KOPT-K1 (cell line): ENCODE measurements around the gene TUBGCP6.

Experiments
- H3K27ac ChIP-seq: fragments of 200-600 bp; sonication (generic); 2 replicates; pipeline ENCODE4 v1.5.1; 2016; ENCODE audit warnings: antibody characterized with exemption, mild to moderate bottlenecking, low read depth, low read length; ENCODE audit not compliant: poor library complexity, severe bottlenecking
- H3K36me3 ChIP-seq: fragments of 200-600 bp; sonication (generic); 2 replicates; pipeline ENCODE4 v1.5.1; 2017; ENCODE audit warnings: antibody characterized with exemption, mild to moderate bottlenecking, low read length, moderate library complexity; ENCODE audit not compliant: insufficient read depth
- H3K9me3 ChIP-seq: fragments of 200-600 bp; sonication (generic); 2 replicates; pipeline ENCODE4 v1.5.1; 2017; ENCODE audit warnings: antibody characterized with exemption, low read length, mild to moderate bottlenecking; ENCODE audit not compliant: insufficient read depth, poor library complexity, severe bottlenecking

The TUBGCP6 gene

GRCh38 chr22:50252082-50253045 lies 7.5 kb upstream of the TUBGCP6 start:
- H3K27ac ChIP-seq, result no peak overlapping the region
- H3K36me3 ChIP-seq, result peaks cover 8% of the 10 kb centered on the region; the same call in 1 of the 2 replicates
- H3K9me3 ChIP-seq, result no peaks in the 10 kb centered on the region

GRCh38 chr22:50251477-50252081 lies 6.8 kb upstream of the TUBGCP6 start:
- H3K27ac ChIP-seq, result no peak overlapping the region

GRCh38 chr22:50250555-50251476 lies 6.0 kb upstream of the TUBGCP6 start, which contains the start of gene HDAC10:
Gene HDAC10, minus strand, starts transcription at chr22:50251265. Its CDS starts 233 bp downstream, at chr22:50251032.
- H3K9me3 ChIP-seq, result no peaks in the 10 kb centered on the region
- peaks cover 23% of the 10 kb centered on the region for H3K36me3 ChIP-seq
- peak within 1 kb of the TSS; percentile 53 for H3K27ac ChIP-seq

More at GRCh38 chr22:50251477-50252081, 6.8 kb upstream of the TUBGCP6 start:
- Histone ChIP-seq H3K36me3 (peaks cover 16% of the 10 kb centered on the region), H3K9me3 (no peaks in the 10 kb centered on the region)

GRCh38 chr22:50250249-50250554 lies 5.4 kb upstream of the TUBGCP6 start:
- peaks cover 24% of the 10 kb centered on the region for H3K36me3 ChIP-seq
- H3K27ac ChIP-seq, result peak overlapping the region; percentile 53
- no peaks in the 10 kb centered on the region for H3K9me3 ChIP-seq

GRCh38 chr22:50249341-50250248 lies 4.8 kb upstream of the TUBGCP6 start:
- H3K27ac ChIP-seq, result peak overlapping the region; percentile 53
- H3K9me3 ChIP-seq, result no peaks in the 10 kb centered on the region
- H3K36me3 ChIP-seq, result peaks cover 24% of the 10 kb centered on the region

- Histone ChIP-seq H3K9me3 (no peaks in the 10 kb centered on the region), H3K36me3 (peaks cover 24% of the 10 kb centered on the region), H3K27ac (no peak overlapping the region)
These were observed 3.6 kb upstream of the TUBGCP6 start for GRCh38 chr22:50248196-50249081.

- Histone ChIP-seq H3K27ac (no peak overlapping the region), H3K36me3 (peaks cover 24% of the 10 kb centered on the region), H3K9me3 (no peaks in the 10 kb centered on the region)
These were observed 2.9 kb upstream of the TUBGCP6 start for GRCh38 chr22:50247748-50248147.

GRCh38 chr22:50246242-50247175 lies 1.7 kb upstream of the TUBGCP6 start:
- Histone ChIP-seq H3K9me3 (no peaks in the 10 kb centered on the region), H3K36me3 (peaks cover 24% of the 10 kb centered on the region), H3K27ac (no peak overlapping the region)

- peak overlapping the region; percentile 82 for H3K27ac ChIP-seq
These were observed 620 bp upstream of the TUBGCP6 start for GRCh38 chr22:50245214-50246072.

GRCh38 chr22:50243685-50244419 lies 971 bp downstream of the TUBGCP6 start:
- peaks cover 44% of the 10 kb centered on the region for H3K36me3 ChIP-seq
- no peaks in the 10 kb centered on the region for H3K9me3 ChIP-seq
- H3K27ac ChIP-seq, result peak overlapping the region; percentile 82

More at GRCh38 chr22:50245214-50246072, 620 bp upstream of the TUBGCP6 start:
- Histone ChIP-seq H3K9me3 (no peaks in the 10 kb centered on the region), H3K36me3 (peaks cover 28% of the 10 kb centered on the region)

- Histone ChIP-seq H3K9me3 (no peaks in the 10 kb centered on the region), H3K27ac (no peak overlapping the region), H3K36me3 (peaks cover 40% of the 10 kb centered on the region)
These were observed 2.3 kb downstream of the TUBGCP6 start for GRCh38 chr22:50242406-50242949.
